ENCODE measurements around the gene ICE2.

DNA sequence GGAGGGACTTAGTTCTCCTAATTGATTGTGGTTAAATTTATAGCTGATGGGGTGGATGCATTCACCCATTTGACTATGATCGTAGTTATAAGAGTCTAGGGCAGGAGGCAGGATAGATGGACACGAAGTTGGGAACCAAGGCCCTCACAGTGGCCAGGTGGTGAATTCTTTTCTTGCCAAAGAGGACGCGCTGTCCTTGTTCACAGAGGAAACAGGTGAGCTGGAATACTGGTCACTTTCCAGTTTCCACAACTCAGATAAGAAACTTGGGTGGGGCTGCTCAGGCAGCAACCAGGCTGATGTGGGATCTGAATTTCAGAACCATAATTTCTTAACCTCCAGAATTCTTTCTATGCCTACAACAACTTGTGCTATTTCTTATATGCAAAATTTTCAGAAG is 34.0 kb upstream of the ICE2 start:
- no peak for TF ChIP-seq CTCF (IDR thresholded peaks at IDR 0.05; ENCODE audit: low read depth, low read length, missing input control)
- TF ChIP-seq EGR1 (IDR thresholded peaks at IDR 0.05; ENCODE audit: low read depth in 2 of 2), result no peak
- no peak for TF ChIP-seq JUND (IDR thresholded peaks at IDR 0.05)
- TF ChIP-seq TAF1 (conservative IDR thresholded peaks at IDR 0.05), result no peak
- no peak for TF ChIP-seq MAX (IDR thresholded peaks at IDR 0.05)

Measured in liver (tissue), 3 donors.